ENCODE data around the gene POLD2.

The POLD2 gene

GRCh38 chr7:44099669-44100068 is 23.7 kb downstream of the POLD2 start:
- H3K27ac ChIP-seq: no peak overlapping the region
- TF ChIP-seq CTCF (conservative IDR thresholded peaks at IDR 0.05) (no peak), ZFX (IDR thresholded peaks at IDR 0.05) (no peak)

- TF ChIP-seq CTCF (conservative IDR thresholded peaks at IDR 0.05) (no peak), ZFX (IDR thresholded peaks at IDR 0.05) (no peak)
- no peak overlapping the region for H3K27ac ChIP-seq
Measured at GRCh38 chr7:44098092-44099068, 25.0 kb downstream of the POLD2 start.

- H3K27ac ChIP-seq: no peak overlapping the region
- no peak for TF ChIP-seq ZFX (IDR thresholded peaks at IDR 0.05)
- TF ChIP-seq CTCF (conservative IDR thresholded peaks at IDR 0.05): no peak
Measured at GRCh38 chr7:44097064-44097932, 26.1 kb downstream of the POLD2 start.

- TF ChIP-seq ZFX (IDR thresholded peaks at IDR 0.05): no peak
- TF ChIP-seq CTCF (conservative IDR thresholded peaks at IDR 0.05): no peak
Measured at GRCh38 chr7:44096326-44096881, 26.9 kb downstream of the POLD2 start.

GRCh38 chr7:44095781-44096180 is 27.6 kb downstream of the POLD2 start:
- no peak overlapping the region for H3K27ac ChIP-seq

More at GRCh38 chr7:44096326-44096881, 26.9 kb downstream of the POLD2 start:
- no peak overlapping the region for H3K27ac ChIP-seq

GRCh38 chr7:44094883-44095592 is 28.3 kb downstream of the POLD2 start:
- H3K27ac ChIP-seq: no peak overlapping the region
- TF ChIP-seq CTCF (conservative IDR thresholded peaks at IDR 0.05) (no peak), ZFX (IDR thresholded peaks at IDR 0.05) (no peak)

More at GRCh38 chr7:44095781-44096180, 27.6 kb downstream of the POLD2 start:
- TF ChIP-seq ZFX (IDR thresholded peaks at IDR 0.05) (no peak), CTCF (conservative IDR thresholded peaks at IDR 0.05) (no peak)

Measured in C4-2B (cell line).